ENCODE measurements around the gene TMSB15C. TPM values are rescaled to one million over a fixed set of nuclear protein-coding genes. Genes with fewer than 3 reads are reported as not detected.
"Not testable (repeated sequence)": the region's sequence is repeated elsewhere in the genome, so short reads cannot be mapped to it uniquely, and the experiment has no call there.

Gene TMSB15C
- total and polyA plus RNA-seq, 10 of the 15 experiments (the other 5 are each of a cell fraction or from before 2014, with no cell fraction given): 0.69 to 10.1 (median 5.3) TPM

GRCh38 chrX:104062636-104063035, 13.4 kb downstream of the TMSB15C start:
- H3K79me2 ChIP-seq (ENCODE audit: control insufficient read depth, insufficient read depth, low read length); H3K4me2 ChIP-seq (ENCODE audit: control insufficient read depth, insufficient read depth); SMC1A ChIA-PET (ENCODE audit: uncharacterized antibody, unreplicated experiment); FAIRE-seq; in situ Hi-C loops (cut with MboI); H4K20me1 ChIP-seq (ENCODE audit: control insufficient read depth, insufficient read depth); H3K27ac ChIP-seq (ENCODE audit: control insufficient read depth, insufficient read depth); ATAC-seq; H3K9ac ChIP-seq (ENCODE audit: control insufficient read depth, insufficient read depth, low read length); DNase-seq (ENCODE audit: low read depth, low spot score); H3K4me3 ChIP-seq; H2AFZ ChIP-seq (ENCODE audit: control insufficient read depth, low read depth, low read length); intact Hi-C loops (cut with micrococcal nuclease; ENCODE audit: unreplicated experiment); H3K27me3 ChIP-seq (replicated peaks in 1 of 2; ENCODE audit: control insufficient read depth in 2 of 2, insufficient read depth in 2 of 2, low read length in 1 of 2); BruUV-seq (replicated peaks); H3K9me3 ChIP-seq (replicated peaks; ENCODE audit: control insufficient read depth, insufficient read depth, low read length); H3K4me1 ChIP-seq (ENCODE audit: control insufficient read depth, insufficient read depth, low read length); POLR2A ChIA-PET; H3K36me3 ChIP-seq (ENCODE audit: control insufficient read depth in 2 of 2, insufficient read depth in 2 of 2, low read length in 1 of 2); RAD21 ChIA-PET (ENCODE audit: unreplicated experiment); CTCF ChIA-PET: not testable (repeated sequence)
- WGBS (ENCODE audit: insufficient coverage, insufficient replicate concordance, low lambda C conversion rate, missing lambda C conversion rate): 88% methylated on average over 9 of the region's 18 CpGs

GRCh38 chrX:104054956-104055355, 21.1 kb downstream of the TMSB15C start:
- H3K4me3 ChIP-seq; H3K4me1 ChIP-seq (ENCODE audit: control insufficient read depth, insufficient read depth, low read length); ATAC-seq; RAD21 ChIA-PET (ENCODE audit: unreplicated experiment); H3K27ac ChIP-seq (ENCODE audit: control insufficient read depth, insufficient read depth); FAIRE-seq; in situ Hi-C loops (cut with MboI); H2AFZ ChIP-seq (ENCODE audit: control insufficient read depth, low read depth, low read length); DNase-seq (ENCODE audit: low read depth, low spot score); H3K79me2 ChIP-seq (ENCODE audit: control insufficient read depth, insufficient read depth, low read length); H3K4me2 ChIP-seq (ENCODE audit: control insufficient read depth, insufficient read depth); SMC1A ChIA-PET (ENCODE audit: uncharacterized antibody, unreplicated experiment); POLR2A ChIA-PET; CTCF ChIA-PET; BruUV-seq (replicated peaks); H3K27me3 ChIP-seq (replicated peaks in 1 of 2; ENCODE audit: control insufficient read depth in 2 of 2, insufficient read depth in 2 of 2, low read length in 1 of 2); H4K20me1 ChIP-seq (ENCODE audit: control insufficient read depth, insufficient read depth); H3K9me3 ChIP-seq (replicated peaks; ENCODE audit: control insufficient read depth, insufficient read depth, low read length); H3K36me3 ChIP-seq (ENCODE audit: control insufficient read depth in 2 of 2, insufficient read depth in 2 of 2, low read length in 1 of 2); H3K9ac ChIP-seq (ENCODE audit: control insufficient read depth, insufficient read depth, low read length); intact Hi-C loops (cut with micrococcal nuclease; ENCODE audit: unreplicated experiment): not testable (repeated sequence)
- WGBS (ENCODE audit: insufficient coverage, insufficient replicate concordance, low lambda C conversion rate, missing lambda C conversion rate): no CpG with 5 or more reads among the region's 13 CpGs

- Histone ChIP-seq H3K9me3 (replicated peaks; ENCODE audit: control insufficient read depth, insufficient read depth, low read length) (no peaks in the 10 kb centered on the region), H3K36me3 (ENCODE audit: control insufficient read depth in 2 of 2, insufficient read depth in 2 of 2, low read length in 1 of 2) (no peaks in the 10 kb centered on the region), H3K27me3 (replicated peaks in 1 of 2; ENCODE audit: control insufficient read depth in 2 of 2, insufficient read depth in 2 of 2, low read length in 1 of 2) (no peaks in the 10 kb centered on the region), H3K4me1 (ENCODE audit: control insufficient read depth, insufficient read depth, low read length) (no peaks in the 10 kb centered on the region), H3K79me2 (ENCODE audit: control insufficient read depth, insufficient read depth, low read length) (no peaks in the 10 kb centered on the region), H3K4me2 (ENCODE audit: control insufficient read depth, insufficient read depth) (no peak overlapping the region), H3K27ac (ENCODE audit: control insufficient read depth, insufficient read depth) (no peak overlapping the region), H2AFZ (ENCODE audit: control insufficient read depth, low read depth, low read length) (no peak overlapping the region), H3K9ac (ENCODE audit: control insufficient read depth, insufficient read depth, low read length) (no peak overlapping the region), H4K20me1 (ENCODE audit: control insufficient read depth, insufficient read depth) (no peaks in the 10 kb centered on the region), H3K4me3 (no peak overlapping the region)
- RAD21 ChIA-PET (ENCODE audit: unreplicated experiment): no interaction called here
- DNase-seq (ENCODE audit: low read depth, low spot score): no peak
- FAIRE-seq: no peak
- POLR2A ChIA-PET: no interaction called here
- ATAC-seq: no peak
- SMC1A ChIA-PET (ENCODE audit: uncharacterized antibody, unreplicated experiment): no interaction called here
- 40% methylated on average over 13 of the region's 13 CpGs for WGBS (ENCODE audit: insufficient coverage, insufficient replicate concordance, low lambda C conversion rate, missing lambda C conversion rate)
- intact Hi-C loops (cut with micrococcal nuclease; ENCODE audit: unreplicated experiment) (no loop called here), in situ Hi-C loops (cut with MboI) (no loop called here)
- BruUV-seq (replicated peaks): no TSS peak
- CTCF ChIA-PET: no interaction called here
- TF ChIP-seq CBX5 (IDR thresholded peaks at IDR 0.05; ENCODE audit: low read depth) (no peak), CEBPB (IDR thresholded peaks at IDR 0.05; ENCODE audit: borderline replicate concordance in 1 of 2, low read depth in 2 of 2, low read length in 2 of 2) (no peak), ELK1 (IDR thresholded peaks at IDR 0.05; ENCODE audit: low read depth, low read length) (no peak), ZBTB4 (CRISPR knock-in tag; IDR thresholded peaks at IDR 0.05) (no peak), NFYB (IDR thresholded peaks at IDR 0.05; ENCODE audit: insufficient read depth, low read depth, low read length) (no peak)
Observed at GRCh38 chrX:104047171-104047570, 28.9 kb downstream of the TMSB15C start.
